ENCODE measurements around the gene TNS3.

- TF ChIP-seq PAX8 (IDR thresholded peaks at IDR 0.05) (no peak), MEF2A (IDR thresholded peaks at IDR 0.05; ENCODE audit: insufficient read depth, low read depth, low read length) (no peak), CTCF (IDR thresholded peaks at IDR 0.05 in 2 of 3, conservative IDR thresholded peaks at IDR 0.05 in 1 of 3; ENCODE audit: control insufficient read depth in 2 of 3, extremely low read depth in 1 of 3, insufficient read depth in 1 of 3, low read depth in 3 of 3, low read length in 3 of 3) (no peak), MYC (IDR thresholded peaks at IDR 0.05; ENCODE audit: insufficient read depth, insufficient read length, insufficient replicate concordance, low read length, severe bottlenecking) (no peak), CHD4 (IDR thresholded peaks at IDR 0.05) (no peak), JUNB (IDR thresholded peaks at IDR 0.05) (no peak)
Observed at GRCh38 chr7:47504551-47505311, 77.2 kb downstream of the TNS3 start.

Measured in GM12878 (cell line).